ENCODE results near the gene CEP70. TPM values are rescaled to one million over a fixed set of nuclear protein-coding genes. Genes with fewer than 3 reads are reported as not detected.
"Not testable (repeated sequence)": the region's sequence is repeated elsewhere in the genome, so short reads cannot be mapped to it uniquely, and the experiment has no call there.

The CEP70 gene
- total RNA-seq, 2 experiments from 2014 or later: 5.7 to 6.6 TPM

DNA sequence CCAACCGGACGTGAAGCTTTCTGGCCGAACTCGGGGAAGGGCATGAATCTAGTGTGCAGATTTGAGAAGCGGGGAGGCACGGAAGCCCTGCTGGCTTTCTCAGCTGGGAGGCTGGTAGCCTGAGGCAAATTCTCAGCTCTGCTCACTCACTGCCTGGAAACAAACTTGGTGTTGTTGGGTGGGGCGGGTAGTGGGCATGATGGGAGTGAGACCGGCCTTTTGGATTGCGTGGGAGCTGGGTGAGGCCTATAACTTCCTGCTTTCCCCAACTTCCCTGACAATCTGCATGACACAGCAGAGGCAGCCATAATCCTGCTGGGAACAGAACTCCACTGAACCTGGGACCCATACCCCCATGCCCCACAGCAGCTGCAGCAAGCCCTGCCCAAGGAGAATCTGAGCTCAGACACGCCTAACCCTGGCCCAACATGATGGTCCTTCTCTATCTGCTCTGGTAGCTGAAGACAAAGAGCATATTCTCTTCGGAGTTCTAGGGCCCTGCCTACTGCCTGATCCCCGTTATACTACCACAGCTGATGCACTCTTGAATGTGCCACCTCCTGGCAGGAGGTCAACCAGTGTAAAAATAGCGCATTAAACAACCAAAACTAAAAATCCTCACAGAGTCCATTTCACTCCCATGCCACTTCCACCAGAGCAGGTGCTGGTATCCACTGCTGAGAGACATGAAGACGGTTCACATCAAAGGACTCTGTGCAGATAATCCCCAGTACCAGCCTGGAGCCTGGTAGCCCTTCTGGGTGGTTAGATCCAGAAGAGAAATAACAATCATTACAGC, 44.7 kb downstream of the CEP70 start:
- CTCF ChIA-PET: no interaction called here
- POLR2A ChIA-PET: no interaction called here

DNA sequence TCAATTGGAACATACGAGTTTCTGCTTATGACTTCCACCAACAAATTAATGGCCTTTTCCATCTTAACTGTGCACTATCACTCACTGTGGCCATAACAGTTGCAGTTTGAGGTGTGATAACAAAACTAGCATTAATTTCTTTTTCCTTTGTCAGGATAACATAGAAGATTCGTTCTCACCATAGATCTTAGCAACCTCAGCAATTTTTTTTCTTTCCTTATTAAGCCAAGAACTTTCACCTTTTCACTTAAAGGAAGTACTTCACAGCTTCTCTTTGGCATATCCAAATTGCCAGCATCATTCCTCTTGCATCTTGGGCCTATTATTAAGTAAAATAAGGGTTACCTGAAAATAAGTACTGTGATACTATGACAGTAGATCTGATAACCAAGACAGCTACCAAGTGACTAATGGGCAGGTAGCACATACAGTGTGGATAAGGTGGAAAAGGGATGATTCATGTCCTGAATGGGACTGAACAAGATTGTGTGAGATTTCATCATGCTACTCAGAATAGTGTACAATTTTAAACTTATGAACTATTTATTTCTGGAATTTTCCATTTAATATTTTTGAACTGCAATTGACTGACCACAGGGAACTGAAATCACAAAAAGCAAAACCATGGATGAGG, 46.6 kb downstream of the CEP70 start:
- CTCF ChIA-PET: no interaction called here
- POLR2A ChIA-PET: no interaction called here

DNA sequence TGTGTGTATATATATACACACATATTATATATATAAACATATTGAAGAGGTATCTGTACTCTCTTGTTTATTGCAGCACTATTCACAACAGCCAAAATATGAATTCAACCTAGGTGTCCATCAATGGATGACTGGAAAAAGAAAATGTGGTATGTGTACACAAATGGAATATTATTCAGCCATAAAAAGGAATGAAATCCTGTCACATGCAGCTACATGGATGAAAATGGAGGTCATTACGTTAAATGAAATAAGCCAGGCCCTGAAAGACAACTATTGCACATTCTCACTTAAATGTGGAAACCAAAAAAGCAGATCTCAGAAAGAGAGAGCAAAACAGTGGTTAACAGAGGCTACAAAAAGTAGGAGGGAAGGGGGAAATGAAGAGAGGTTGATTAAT, 49.5 kb downstream of the CEP70 start:
- ChIA-PET POLR2A (no interaction called here), CTCF (no interaction called here)

DNA sequence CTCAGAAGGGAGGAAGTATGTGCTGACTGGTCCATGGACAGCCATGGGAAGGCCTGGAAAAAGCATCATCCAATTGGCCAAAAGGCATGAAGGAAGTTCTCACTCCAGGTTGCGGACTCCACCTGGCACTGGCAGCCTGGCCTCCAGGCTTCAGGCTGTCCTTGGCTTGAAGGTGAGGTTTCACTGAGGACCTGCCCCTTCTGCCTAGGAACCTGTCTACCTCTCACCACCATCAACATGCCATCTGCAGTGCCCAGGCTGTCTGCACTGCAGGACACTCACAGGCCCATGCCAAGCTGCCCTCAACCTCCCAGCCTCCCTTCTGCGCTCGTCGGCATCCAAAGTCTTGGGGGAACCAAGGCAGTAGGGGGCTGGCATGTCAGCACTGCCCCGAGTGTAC, 51.1 kb downstream of the CEP70 start:
- CTCF ChIA-PET: no interaction called here

DNA sequence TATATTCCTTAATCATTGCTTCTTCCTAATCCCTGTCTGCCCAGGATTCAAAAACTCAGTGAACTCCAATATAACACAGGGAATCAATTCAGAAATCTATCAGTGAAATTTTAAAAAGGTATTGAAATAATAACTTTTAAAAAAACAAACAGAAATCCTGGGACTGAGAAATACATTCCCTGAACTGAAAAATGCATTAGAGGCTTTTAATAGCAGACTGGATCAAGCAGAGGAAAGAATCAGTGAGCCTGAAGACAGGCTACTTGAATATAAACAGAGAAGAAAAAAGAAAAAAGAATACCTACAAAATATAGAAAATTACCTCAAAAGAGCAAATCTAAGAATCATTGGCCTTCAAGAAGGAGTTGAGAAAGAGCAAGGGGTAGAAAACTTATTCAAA, 54.7 kb downstream of the CEP70 start:
- ChIA-PET POLR2A (no interaction called here), CTCF (no interaction called here)

More for the DNA sequence above, 51.1 kb downstream of the CEP70 start:
- POLR2A ChIA-PET: no interaction called here

DNA sequence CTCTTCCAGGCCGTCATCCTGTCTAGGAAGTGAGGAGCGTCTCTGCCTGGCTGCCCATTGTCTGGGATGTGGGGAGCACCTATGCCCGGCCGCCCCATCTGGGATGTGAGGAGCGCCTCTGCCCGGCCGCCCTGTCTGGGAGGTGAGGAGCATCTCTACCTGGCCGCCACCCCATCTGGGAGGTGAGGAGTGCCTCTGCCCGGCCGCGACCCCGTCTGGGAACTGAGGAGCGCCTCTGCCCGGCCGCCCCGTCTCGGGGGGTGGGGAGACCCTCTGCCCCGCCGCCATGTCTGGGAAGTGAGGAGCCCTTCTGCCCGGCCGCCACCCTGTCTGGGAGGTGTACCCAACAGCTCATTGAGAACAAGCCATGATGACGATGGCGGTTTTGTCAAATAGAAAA, 72.6 kb downstream of the CEP70 start:
- POLR2A ChIA-PET, CTCF ChIA-PET: not testable (repeated sequence)

DNA sequence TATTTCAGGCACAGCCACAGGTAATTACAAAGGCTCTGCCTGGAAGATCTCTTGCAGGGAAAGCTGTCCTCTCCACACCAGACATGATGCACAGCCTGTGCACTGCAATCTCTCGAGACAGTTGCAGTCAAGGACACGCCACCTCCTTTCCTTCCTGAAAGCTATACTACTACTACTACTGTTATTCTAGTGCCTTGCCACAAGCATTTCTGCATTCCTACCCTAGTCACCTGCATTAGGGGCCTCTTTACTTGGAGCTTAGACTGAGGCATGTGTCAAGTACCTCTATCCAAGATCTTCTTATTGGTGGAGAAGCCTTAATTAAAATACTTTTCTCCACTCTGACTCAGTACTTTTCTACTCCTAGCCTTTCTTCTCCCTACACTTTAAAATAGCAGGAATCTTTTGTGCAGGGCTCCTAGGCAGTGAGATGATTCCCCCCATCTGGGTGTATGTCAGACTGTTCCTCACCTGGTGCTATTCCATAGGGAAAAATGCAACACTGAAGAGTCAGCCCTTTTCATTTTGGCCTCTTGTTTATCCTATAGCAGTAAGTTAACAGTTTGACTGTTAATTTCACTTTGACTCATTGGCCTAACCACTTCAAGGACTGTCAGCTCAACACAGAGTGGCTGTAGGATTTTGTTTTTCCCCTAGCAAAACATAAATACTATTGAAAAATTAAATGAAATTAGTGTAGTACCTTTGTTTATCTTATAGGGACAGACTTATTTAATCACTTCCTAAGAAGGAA, 80.8 kb downstream of the CEP70 start:
- CTCF ChIA-PET: no interaction called here
- POLR2A ChIA-PET: no interaction called here

DNA sequence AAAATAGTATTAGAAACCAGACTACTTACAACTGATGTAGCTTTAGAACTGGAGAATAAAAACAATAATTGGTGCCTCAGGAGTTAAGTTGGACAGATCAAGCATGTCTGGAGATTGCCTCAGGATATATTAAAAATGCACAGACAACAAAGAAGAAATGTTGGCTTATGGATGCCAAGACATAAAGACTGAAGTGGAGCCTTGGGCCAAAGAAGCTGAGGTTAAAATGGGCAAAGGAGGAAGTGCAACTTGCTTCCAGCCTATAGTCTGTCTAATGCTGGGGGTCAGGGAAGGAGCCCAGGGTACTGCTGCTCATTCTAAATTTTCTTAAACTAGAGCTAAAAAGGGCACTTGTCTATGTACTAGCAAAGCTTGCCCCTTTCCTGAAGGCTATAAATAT, 82.1 kb downstream of the CEP70 start:
- CTCF ChIA-PET: interaction anchor here (0.5 kb wide), 1 partner anchor 186 kb away, joined by 3 read pairs; no protein-coding TSS in a partner anchor
- POLR2A ChIA-PET: no interaction called here

DNA sequence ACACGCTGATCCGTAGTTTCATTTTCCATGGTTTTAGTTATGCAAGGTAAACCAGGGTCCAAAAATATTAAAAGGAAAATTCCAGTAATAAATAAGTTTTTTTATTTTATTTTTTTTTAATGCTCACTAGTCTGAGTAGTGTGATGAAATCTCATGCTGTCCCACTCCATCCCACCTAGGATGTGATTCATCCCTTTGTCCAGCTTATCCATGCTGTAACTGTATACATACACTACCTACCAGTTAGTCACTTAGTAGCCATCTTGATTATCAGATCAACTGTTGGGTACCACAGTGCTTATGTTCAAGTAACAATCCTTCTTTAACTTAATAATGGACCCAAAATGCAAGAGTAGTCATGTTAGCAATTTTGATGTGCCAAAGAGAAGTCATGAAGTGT, 84.5 kb downstream of the CEP70 start:
- CTCF ChIA-PET: no interaction called here
- POLR2A ChIA-PET: no interaction called here

DNA sequence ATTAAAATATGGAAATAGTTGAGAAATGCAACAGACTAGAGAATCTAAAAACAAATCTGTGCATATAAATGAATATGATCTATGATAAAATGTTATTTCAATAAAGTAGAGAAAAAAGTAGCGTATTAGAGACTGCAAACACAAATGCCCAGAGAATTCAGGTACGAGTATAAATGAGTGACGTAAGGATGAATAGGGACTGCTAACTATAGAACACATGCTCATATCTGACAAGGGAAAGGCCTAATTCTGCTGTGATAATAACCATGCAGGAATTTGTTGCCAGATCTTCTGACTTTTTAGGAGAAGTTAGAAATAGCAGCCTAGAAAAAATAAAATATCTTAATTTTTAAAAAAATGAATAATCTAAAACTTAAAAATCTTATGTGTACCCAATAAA, 86.5 kb downstream of the CEP70 start:
- POLR2A ChIA-PET: no interaction called here

DNA sequence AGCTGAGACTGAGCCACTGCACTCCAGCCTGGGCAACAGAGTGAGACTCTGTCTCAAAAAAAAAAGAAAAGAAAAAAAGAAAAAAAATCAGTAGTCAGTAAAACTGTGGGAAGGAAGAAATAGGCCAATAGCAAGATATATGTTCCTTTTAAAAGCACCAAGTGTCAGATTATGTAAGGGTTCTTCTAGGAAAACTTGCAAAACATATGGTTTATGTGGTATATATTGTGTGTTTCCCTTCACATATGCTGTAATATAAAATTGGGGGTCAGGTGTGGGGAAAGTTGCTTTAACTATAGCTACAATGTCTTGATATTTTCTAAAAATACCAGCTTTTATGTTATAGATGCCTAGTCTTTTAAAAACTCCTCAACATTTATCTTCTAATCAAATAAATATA, 95.1 kb downstream of the CEP70 start:
- CTCF ChIA-PET: no interaction called here

More for the DNA sequence above, 86.5 kb downstream of the CEP70 start:
- CTCF ChIA-PET: no interaction called here

DNA sequence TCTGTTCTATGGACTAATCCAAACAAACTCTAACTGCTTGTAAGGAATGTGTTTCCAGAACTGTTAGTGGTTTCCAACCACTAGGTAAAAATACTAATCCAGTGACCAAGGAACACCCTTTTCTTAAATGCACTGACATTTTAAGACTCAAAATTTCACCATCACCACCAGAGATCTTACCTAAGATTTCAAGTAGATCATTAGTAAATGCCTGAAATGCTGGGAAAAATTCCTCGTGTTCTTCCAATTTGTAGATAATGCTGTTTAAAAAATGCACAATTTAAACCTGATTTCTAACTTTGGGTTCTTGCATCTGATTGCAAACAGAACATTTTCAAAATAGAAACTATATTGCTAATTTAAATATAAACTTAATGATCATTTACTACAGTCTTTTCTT, 96.2 kb downstream of the CEP70 start:
- CTCF ChIA-PET: no interaction called here

More for the DNA sequence above, 95.1 kb downstream of the CEP70 start:
- POLR2A ChIA-PET: no interaction called here

DNA sequence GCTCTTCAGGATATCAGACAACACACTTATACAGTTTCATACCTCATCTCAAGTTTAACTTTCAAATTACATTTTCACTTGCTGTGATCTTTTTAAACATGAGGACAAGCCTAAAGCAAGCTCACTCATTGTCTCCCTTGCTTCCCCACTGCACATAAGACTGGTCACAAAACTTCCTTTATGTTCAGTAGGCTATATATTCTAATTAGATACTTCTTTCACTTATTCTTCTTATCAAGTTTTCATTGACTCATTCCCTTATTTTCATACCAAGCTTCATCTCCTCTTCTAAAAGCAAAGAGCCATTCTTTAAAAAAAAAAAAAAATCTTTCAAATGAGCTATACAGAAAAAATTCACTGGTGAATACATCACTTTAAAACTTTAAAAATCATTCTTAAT, 97.0 kb downstream of the CEP70 start:
- ChIA-PET CTCF (no interaction called here), POLR2A (no interaction called here)

More for the DNA sequence above, 96.2 kb downstream of the CEP70 start:
- POLR2A ChIA-PET: no interaction called here

DNA sequence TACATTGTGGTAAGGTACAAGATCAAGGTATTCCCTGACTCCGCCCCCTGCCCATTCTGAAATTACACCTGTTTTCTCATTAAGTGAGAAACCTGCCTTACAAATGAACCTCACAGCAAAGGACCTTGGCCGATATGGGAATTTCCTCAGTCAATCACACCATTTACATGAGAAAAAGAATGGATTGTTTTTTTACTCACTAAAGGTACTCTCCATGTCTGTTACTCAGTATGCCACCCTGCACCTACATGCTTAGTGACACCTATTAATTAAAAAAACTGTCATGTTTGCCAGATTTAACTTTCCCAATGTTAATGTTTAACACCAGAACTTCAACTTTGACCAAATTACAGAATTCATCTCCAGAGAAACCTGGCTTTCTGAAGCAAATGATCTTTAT, 97.6 kb downstream of the CEP70 start:
- ChIA-PET CTCF (no interaction called here), POLR2A (no interaction called here)

DNA sequence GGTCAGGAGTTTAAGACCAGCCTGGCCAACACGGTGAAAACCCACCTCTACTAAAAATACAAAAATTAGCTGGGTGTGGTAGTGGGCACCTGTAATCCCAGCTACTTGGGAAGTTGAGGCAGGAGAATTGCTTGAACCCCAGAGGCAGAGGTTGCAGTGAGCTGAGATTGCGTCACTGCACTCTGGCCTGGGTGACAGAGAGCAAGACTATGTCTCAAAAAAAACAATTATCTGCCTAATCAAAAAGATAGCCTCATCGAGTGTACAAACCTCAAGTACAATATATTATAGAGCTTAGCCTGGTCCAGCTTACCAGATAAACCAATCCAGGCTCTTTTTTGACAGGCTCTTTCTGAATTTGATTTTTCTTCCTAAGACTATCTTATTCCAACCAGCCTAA, 98.4 kb downstream of the CEP70 start:
- POLR2A ChIA-PET, CTCF ChIA-PET: not testable (repeated sequence)

DNA sequence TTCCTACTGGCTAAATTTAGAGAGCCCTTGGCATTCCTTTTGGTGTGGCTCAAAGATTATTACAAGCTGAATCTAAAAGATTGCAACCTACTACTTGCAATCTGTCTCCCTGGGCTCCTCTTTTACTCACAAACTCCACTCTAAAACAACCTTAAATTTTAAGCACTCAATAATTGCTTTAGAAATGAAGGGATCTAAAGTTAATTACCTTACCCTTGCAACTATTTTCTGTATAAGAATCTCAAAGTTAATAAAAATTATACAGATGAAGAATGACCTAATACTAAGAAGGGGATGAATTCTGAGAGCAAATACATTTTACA, 99.5 kb downstream of the CEP70 start:
- CTCF ChIA-PET: no interaction called here
- POLR2A ChIA-PET: no interaction called here

DNA sequence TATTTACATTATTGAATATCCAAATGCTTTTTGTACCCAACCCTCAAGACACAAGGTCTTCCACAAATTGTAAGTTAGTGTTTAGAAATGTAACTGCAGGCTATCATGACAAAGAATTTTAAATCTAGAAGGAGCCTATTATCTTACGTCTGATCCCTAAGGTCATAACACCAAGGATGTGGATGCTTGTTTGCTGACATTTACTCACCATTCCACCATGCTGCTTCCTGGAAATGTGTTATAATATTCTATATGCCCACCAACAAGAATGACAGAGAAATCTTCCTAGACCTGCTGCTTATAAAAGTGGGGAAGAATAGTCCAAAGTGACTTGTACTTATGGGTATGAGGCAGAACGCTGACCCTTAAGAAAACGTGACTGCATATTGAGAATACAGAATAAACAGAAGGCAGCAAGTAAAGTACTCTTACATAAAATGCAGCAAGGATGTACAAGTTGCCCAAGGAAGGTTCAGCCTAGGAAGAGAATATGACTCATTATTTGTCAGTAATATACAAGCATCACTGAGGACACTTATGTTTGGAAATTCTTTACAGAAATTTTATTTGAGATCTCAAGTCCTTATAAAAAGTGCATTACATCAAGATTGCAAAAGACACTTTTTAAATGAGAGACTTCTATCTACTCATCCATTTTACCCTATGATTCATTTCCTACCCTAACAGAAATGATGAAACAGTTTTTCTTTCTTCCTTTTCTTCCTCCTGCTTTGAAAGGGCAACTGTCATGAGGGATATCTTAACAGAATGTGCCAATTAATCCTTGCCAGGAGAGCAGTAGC, 100.1 kb downstream of the CEP70 start:
- ChIA-PET POLR2A (no interaction called here), CTCF (no interaction called here)

DNA sequence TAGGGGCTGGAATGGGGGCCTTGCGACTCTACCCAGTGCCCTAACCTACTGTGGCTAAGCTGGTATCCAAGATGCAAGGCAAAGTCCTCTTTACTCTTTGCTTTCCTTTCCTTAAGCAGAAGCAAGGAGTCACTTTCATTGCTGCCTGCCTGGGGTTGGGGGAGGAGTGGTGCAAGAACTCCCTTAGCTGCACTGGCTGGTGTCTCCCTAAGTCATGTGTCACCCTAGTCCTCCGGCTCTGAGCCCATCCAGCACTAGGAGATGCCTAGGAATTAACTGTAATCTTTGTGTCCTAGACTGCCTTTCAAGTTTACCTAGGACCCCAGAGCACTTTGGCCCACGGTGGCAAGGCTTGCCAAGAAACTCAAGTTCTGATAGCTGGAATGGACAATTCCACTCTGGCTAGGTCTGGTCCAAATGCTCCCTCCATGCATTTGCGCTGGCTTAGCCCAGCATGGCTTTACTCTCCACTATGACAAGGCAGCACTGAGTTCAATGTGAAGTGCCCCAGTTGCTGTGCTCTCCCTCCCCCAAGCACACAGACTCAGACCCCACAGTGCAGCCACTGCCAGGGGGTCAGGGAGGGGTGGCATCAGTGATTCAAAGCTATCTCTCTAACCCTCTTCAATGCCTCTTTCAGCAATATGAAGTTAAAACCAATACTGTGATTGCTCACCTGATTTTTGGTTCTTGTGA, 100.9 kb downstream of the CEP70 start:
- POLR2A ChIA-PET: no interaction called here
- CTCF ChIA-PET: no interaction called here

DNA sequence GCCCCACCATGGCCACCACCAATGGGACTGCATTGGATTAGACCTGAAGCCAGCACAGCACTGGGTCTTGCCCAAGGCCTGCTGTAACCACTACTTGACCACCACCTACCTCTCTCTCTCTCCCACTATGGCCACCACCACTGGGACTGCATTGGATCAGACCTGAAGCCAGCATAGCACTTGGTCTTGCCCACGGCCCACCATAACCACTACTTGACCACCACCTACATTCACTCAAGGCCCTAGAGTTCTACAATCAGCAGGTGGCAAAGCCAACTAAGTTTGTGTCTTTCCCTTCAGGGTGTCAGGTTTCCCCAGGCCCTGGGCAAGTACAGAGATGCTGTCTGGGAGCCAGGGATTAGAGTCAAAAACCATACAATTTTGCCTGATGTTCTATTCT, 102.1 kb downstream of the CEP70 start:
- POLR2A ChIA-PET: no interaction called here
- CTCF ChIA-PET: no interaction called here

DNA sequence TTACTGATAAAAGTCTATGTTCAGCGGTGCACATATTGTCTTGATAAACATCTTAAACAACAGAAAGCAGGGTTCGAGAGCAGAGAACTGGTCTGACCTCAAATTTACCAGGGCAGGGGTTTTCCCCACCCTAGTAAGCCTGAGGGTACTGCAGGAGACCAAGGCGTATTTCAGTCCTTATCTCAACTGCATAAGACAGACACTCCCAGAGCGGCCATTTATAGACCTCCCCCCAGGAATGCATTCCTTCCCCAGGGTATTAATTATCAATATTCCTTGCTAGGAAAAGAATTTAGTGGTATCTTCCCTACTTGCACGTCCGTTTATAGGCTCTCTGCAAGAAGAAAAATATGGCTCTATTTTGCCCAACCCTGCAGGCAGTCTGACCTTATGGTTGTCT, 107.5 kb downstream of the CEP70 start:
- CTCF ChIA-PET, POLR2A ChIA-PET: not testable (repeated sequence)

All from activated CD8-positive, alpha-beta memory T cell treated with anti-CD3 and anti-CD28 coated beads for 36 hours (primary cell).